Measurements from ENCODE around the gene AFF3.

- no peak for TF ChIP-seq TAF1 (IDR thresholded peaks at IDR 0.05; ENCODE audit: borderline replicate concordance, insufficient read depth, low read length)
- no peak for TF ChIP-seq POLR2AphosphoS5 (IDR thresholded peaks at IDR 0.05; ENCODE audit: low read depth, low read length)
- no peak for TF ChIP-seq SIN3A (IDR thresholded peaks at IDR 0.05; ENCODE audit: borderline replicate concordance, insufficient read depth, low read length)
- TF ChIP-seq REST (IDR thresholded peaks at IDR 0.05; ENCODE audit: insufficient read depth in 1 of 2, low read depth in 2 of 2, low read length in 2 of 2), result no peak
These were observed 95.1 kb downstream of the AFF3 start for GRCh38 chr2:100046961-100047947.

Data from PFSK-1 (cell line).